Karpas-422 (cell line): ENCODE data around the gene GYS1. TPM values are rescaled to one million over a fixed set of nuclear protein-coding genes. Genes with fewer than 3 reads are reported as not detected.

Experiments
- DNase-seq: peaks from one replicate; pipeline ENCODE4 v3.0.0-alpha.2; 2015
- H2AFZ ChIP-seq: fragments of 200-600 bp; sonication (generic); 2 replicates; pipeline ENCODE4 v1.6.1; 2014; ENCODE audit warnings: antibody characterized with exemption, low read length, mixed read lengths
- H3K27ac ChIP-seq: fragments of 200-600 bp; sonication (generic); 2 replicates; pipeline ENCODE4 v1.5.1; 2014; ENCODE audit warnings: mild to moderate bottlenecking, low read length, moderate library complexity
- H3K27me3 ChIP-seq: fragments of 200-600 bp; sonication (generic); 2 replicates; pipeline ENCODE4 v1.6.1; 2014; ENCODE audit warnings: low read length, mixed read lengths
- H3K36me3 ChIP-seq: fragments of 200-600 bp; sonication (generic); 2 replicates; pipeline ENCODE4 v1.6.1; 2014; ENCODE audit warnings: low read length, mixed read lengths; ENCODE audit not compliant: insufficient read depth
- H3K4me1 ChIP-seq: fragments of 200-600 bp; sonication (generic); 2 replicates; pipeline ENCODE4 v1.6.1; 2014; ENCODE audit warnings: mild to moderate bottlenecking, low read length, mixed read lengths
- H3K4me2 ChIP-seq: fragments of 200-600 bp; sonication (generic); 2 replicates; pipeline ENCODE4 v1.6.1; 2014; ENCODE audit warnings: low read length, low read depth, mild to moderate bottlenecking; ENCODE audit not compliant: poor library complexity, severe bottlenecking
- H3K4me3 ChIP-seq: fragments of 200-600 bp; sonication (generic); 2 replicates; pipeline ENCODE4 v1.5.1; 2014; ENCODE audit warnings: mild to moderate bottlenecking, antibody characterized with exemption, low read length, mixed read lengths
- H3K79me2 ChIP-seq: fragments of 200-600 bp; sonication (generic); 2 replicates; pipeline ENCODE4 v1.6.1; 2014; ENCODE audit warnings: mild to moderate bottlenecking, low read length, mixed read lengths
- H3K9ac ChIP-seq: fragments of 200-600 bp; sonication (generic); 2 replicates; pipeline ENCODE4 v1.6.0; 2014; ENCODE audit warnings: low read length
- H3K9me2 ChIP-seq: fragments of 200-600 bp; sonication (generic), shearing (Covaris generic); replicated peaks from 2 replicates; pipeline ENCODE4 v1.6.0; 2014; ENCODE audit warnings: mild to moderate bottlenecking, low read length, moderate library complexity; ENCODE audit not compliant: insufficient read depth
- H3K9me3 ChIP-seq: fragments of 300-700, 200-600 bp; sonication (generic); 2 replicates; pipeline ENCODE4 v1.6.1; 2014; ENCODE audit warnings: low read length, mixed read lengths
- H4K20me1 ChIP-seq: fragments of 200-600 bp; sonication (generic); 2 replicates; pipeline ENCODE4 v1.6.1; 2014; ENCODE audit warnings: mild to moderate bottlenecking, antibody characterized with exemption, low read length, low read depth; ENCODE audit not compliant: insufficient read depth
- total RNA-seq: library from RNA; depleted of rRNA; stranded (reverse); fragments of >200 nt; shearing (Covaris generic); gene quantifications from 2 replicates; pipeline ENCODE4 v1.2.3, GENCODE V29; 2014; ENCODE audit warnings: low replicate concordance

Gene GYS1
- total RNA-seq, 1 experiment from 2014 or later: 42.6 TPM

GRCh38 chr19:48962029-48962848 is 30.9 kb downstream of the GYS1 start:
- Histone ChIP-seq H3K4me2 (peak overlapping the region; percentile 79), H4K20me1 (peaks cover 12% of the 10 kb centered on the region), H3K27ac (peak overlapping the region; percentile 91), H3K9me3 (no peaks in the 10 kb centered on the region), H3K9ac (peak overlapping the region; percentile 74), H2AFZ (no peak overlapping the region; the same call in 1 of the 2 replicates), H3K79me2 (peaks cover 12% of the 10 kb centered on the region), H3K36me3 (peaks cover 19% of the 10 kb centered on the region), H3K9me2 (no peaks in the 10 kb centered on the region), H3K4me3 (peak overlapping the region; percentile 63; the same call in 1 of the 2 replicates), H3K27me3 (no peaks in the 10 kb centered on the region), H3K4me1 (peaks cover 47% of the 10 kb centered on the region)
- peak; percentile 92 for DNase-seq

- Histone ChIP-seq H3K9me3 (no peaks in the 10 kb centered on the region), H3K4me2 (peak overlapping the region; percentile 79), H3K4me3 (no peak overlapping the region), H3K36me3 (peaks cover 15% of the 10 kb centered on the region), H3K9ac (peak overlapping the region; percentile 74), H4K20me1 (peaks cover 12% of the 10 kb centered on the region), H3K27me3 (no peaks in the 10 kb centered on the region), H2AFZ (no peak overlapping the region), H3K9me2 (no peaks in the 10 kb centered on the region), H3K27ac (peak overlapping the region; percentile 91), H3K79me2 (peaks cover 15% of the 10 kb centered on the region), H3K4me1 (peaks cover 41% of the 10 kb centered on the region)
- no peak for DNase-seq
Observed at GRCh38 chr19:48961673-48962028, 31.5 kb downstream of the GYS1 start.

GRCh38 chr19:48961051-48961649 is 32.0 kb downstream of the GYS1 start:
- H3K79me2 ChIP-seq: peaks cover 15% of the 10 kb centered on the region
- DNase-seq: no peak
- peaks cover 12% of the 10 kb centered on the region for H3K36me3 ChIP-seq
- peaks cover 37% of the 10 kb centered on the region for H3K4me1 ChIP-seq
- H3K27me3 ChIP-seq: no peaks in the 10 kb centered on the region
- no peak overlapping the region for H3K27ac ChIP-seq
- no peak overlapping the region for H3K9ac ChIP-seq
- no peak overlapping the region for H3K4me3 ChIP-seq
- no peak overlapping the region for H2AFZ ChIP-seq
- H3K9me3 ChIP-seq: no peaks in the 10 kb centered on the region
- no peak overlapping the region for H3K4me2 ChIP-seq
- peaks cover 9% of the 10 kb centered on the region for H4K20me1 ChIP-seq
- no peaks in the 10 kb centered on the region for H3K9me2 ChIP-seq

GRCh38 chr19:48959341-48960239 is 33.5 kb downstream of the GYS1 start:
- no peak overlapping the region for H3K9ac ChIP-seq
- no peak overlapping the region for H3K4me2 ChIP-seq
- no peak overlapping the region for H3K4me3 ChIP-seq
- no peak overlapping the region for H2AFZ ChIP-seq
- peaks cover 20% of the 10 kb centered on the region for H3K79me2 ChIP-seq
- H3K27me3 ChIP-seq: no peaks in the 10 kb centered on the region
- H3K9me3 ChIP-seq: no peaks in the 10 kb centered on the region
- peaks cover 41% of the 10 kb centered on the region for H3K4me1 ChIP-seq
- H4K20me1 ChIP-seq: no peaks in the 10 kb centered on the region; the same call in 1 of the 2 replicates
- H3K27ac ChIP-seq: no peak overlapping the region
- DNase-seq: peak; percentile 66
- no peaks in the 10 kb centered on the region for H3K9me2 ChIP-seq
- H3K36me3 ChIP-seq: peaks cover 10% of the 10 kb centered on the region; the same call in 1 of the 2 replicates

- no peaks in the 10 kb centered on the region for H3K9me2 ChIP-seq
- no peak for DNase-seq
- H3K36me3 ChIP-seq: peaks cover 10% of the 10 kb centered on the region; the same call in 1 of the 2 replicates
- H3K9me3 ChIP-seq: no peaks in the 10 kb centered on the region
- H3K27me3 ChIP-seq: no peaks in the 10 kb centered on the region
- H3K4me2 ChIP-seq: no peak overlapping the region
- H3K4me1 ChIP-seq: peaks cover 29% of the 10 kb centered on the region
- H4K20me1 ChIP-seq: no peaks in the 10 kb centered on the region; the same call in 1 of the 2 replicates
- H3K9ac ChIP-seq: no peak overlapping the region
- H3K4me3 ChIP-seq: no peak overlapping the region
- no peak overlapping the region for H3K27ac ChIP-seq
- H2AFZ ChIP-seq: no peak overlapping the region
- H3K79me2 ChIP-seq: peaks cover 20% of the 10 kb centered on the region
Observed at GRCh38 chr19:48958006-48958405, 35.1 kb downstream of the GYS1 start.

GRCh38 chr19:48955308-48955958 is 37.7 kb downstream of the GYS1 start:
- Histone ChIP-seq H2AFZ (no peak overlapping the region), H3K4me3 (peak overlapping the region; percentile 90)

GRCh38 chr19:48954595-48955307 is 38.4 kb downstream of the GYS1 start, which contains the start of gene BAX:
Gene BAX, plus strand, starts transcription at chr19:48954875. Its CDS starts 54 bp downstream, at chr19:48954929.
- peak within 1 kb of the TSS; percentile 90 for H3K4me3 ChIP-seq
- peak; percentile 100 for DNase-seq
- peak within 1 kb of the TSS; percentile 96 for H3K9ac ChIP-seq
- H3K79me2 ChIP-seq: peaks cover 20% of the 10 kb centered on the region
- H3K36me3 ChIP-seq: peaks cover 10% of the 10 kb centered on the region; the same call in 1 of the 2 replicates
- no peaks in the 10 kb centered on the region for H3K9me3 ChIP-seq
- peak within 1 kb of the TSS; percentile 93 for H3K4me2 ChIP-seq
- no peaks in the 10 kb centered on the region for H3K27me3 ChIP-seq
- no peaks in the 10 kb centered on the region for H3K9me2 ChIP-seq
- peaks cover 14% of the 10 kb centered on the region for H3K4me1 ChIP-seq
- peak within 1 kb of the TSS; percentile 62 for H3K27ac ChIP-seq
- peak within 1 kb of the TSS; percentile 62 for H2AFZ ChIP-seq
- H4K20me1 ChIP-seq: no peaks in the 10 kb centered on the region; the same call in 1 of the 2 replicates

More at GRCh38 chr19:48955308-48955958, 37.7 kb downstream of the GYS1 start:
- Histone ChIP-seq H4K20me1 (no peaks in the 10 kb centered on the region; the same call in 1 of the 2 replicates), H3K9ac (peak overlapping the region; percentile 96), H3K79me2 (peaks cover 20% of the 10 kb centered on the region), H3K27me3 (no peaks in the 10 kb centered on the region), H3K4me1 (peaks cover 14% of the 10 kb centered on the region), H3K4me2 (peak overlapping the region; percentile 93), H3K36me3 (peaks cover 10% of the 10 kb centered on the region; the same call in 1 of the 2 replicates), H3K9me2 (no peaks in the 10 kb centered on the region), H3K27ac (peak overlapping the region; percentile 62), H3K9me3 (no peaks in the 10 kb centered on the region)
- peak; percentile 38 for DNase-seq
